ENCODE measurements around the gene KL.

DNA sequence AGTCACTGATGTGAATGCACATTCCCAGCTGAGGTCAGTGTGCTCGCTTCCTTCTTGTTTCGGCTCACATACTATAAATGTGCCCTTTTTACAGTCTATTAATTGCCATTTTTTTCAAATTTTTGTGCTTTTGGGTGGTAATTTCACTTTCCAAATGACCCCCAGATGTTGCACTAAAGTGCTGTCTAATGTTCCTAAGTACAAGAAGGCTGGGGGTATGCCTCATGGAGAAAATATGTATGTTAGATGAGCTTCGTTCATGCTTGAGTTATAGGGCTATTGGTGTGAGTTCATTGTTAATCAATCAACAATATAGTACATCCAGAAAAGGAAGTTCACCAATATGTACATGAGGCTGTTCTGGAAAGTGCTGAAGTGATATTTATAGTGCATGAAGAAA lies 84.7 kb downstream of the KL start:
- TF ChIP-seq, protein P1, sequence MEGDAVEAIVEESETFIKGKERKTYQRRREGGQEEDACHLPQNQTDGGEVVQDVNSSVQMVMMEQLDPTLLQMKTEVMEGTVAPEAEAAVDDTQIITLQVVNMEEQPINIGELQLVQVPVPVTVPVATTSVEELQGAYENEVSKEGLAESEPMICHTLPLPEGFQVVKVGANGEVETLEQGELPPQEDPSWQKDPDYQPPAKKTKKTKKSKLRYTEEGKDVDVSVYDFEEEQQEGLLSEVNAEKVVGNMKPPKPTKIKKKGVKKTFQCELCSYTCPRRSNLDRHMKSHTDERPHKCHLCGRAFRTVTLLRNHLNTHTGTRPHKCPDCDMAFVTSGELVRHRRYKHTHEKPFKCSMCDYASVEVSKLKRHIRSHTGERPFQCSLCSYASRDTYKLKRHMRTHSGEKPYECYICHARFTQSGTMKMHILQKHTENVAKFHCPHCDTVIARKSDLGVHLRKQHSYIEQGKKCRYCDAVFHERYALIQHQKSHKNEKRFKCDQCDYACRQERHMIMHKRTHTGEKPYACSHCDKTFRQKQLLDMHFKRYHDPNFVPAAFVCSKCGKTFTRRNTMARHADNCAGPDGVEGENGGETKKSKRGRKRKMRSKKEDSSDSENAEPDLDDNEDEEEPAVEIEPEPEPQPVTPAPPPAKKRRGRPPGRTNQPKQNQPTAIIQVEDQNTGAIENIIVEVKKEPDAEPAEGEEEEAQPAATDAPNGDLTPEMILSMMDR (IDR thresholded peaks at IDR 0.05; ENCODE audit: borderline replicate concordance, extremely low read depth, low read length, poor library complexity, severe bottlenecking): no peak
- TF ChIP-seq EZH2 (IDR thresholded peaks at IDR 0.05; ENCODE audit: borderline replicate concordance, low read depth, low read length, severe bottlenecking): no peak
